K562 (cell line): ENCODE results near the gene TGFB2. TPM values are rescaled to one million over a fixed set of nuclear protein-coding genes. Genes with fewer than 3 reads are reported as not detected.
A peak's percentile ranks its signal among the peaks of the same experiment; 100 is the strongest.

Experiments used
- ATAC-seq: fragments of 200-7000 bp; cut with Tn5 transposase; 3 replicates; pipeline ENCODE4 v1.9.1; 2020; ENCODE audit warnings: moderate library complexity
- BruUV-seq: library from RNA; stranded (reverse); fragments of 400-500 nt; replicated peaks from 2 replicates; lab custom pipeline; 2021; lab: Mats Ljungman, UMichigan
- CTCF ChIA-PET: fragments of 300-600 bp; formaldehyde crosslinking; extraction: SDS; loops from one replicate; lab custom pipeline; 2021; ENCODE audit warnings: low intra/inter-chr PET ratio; lab: Yijun Ruan, JAX
- POLR2A ChIA-PET: fragments of 300-600, 350-650 bp; sonication (Branson Sonifier 250); formaldehyde crosslinking; extraction: SDS; loops from one replicate; lab custom pipeline; 2021; ENCODE audit warnings: antibody characterized with exemption, inconsistent platforms; lab: Yijun Ruan, JAX
- DNase-seq, 4 experiments: peaks; one replicate each; pipeline versions ENCODE4 v3.0.0 to v3.0.0-alpha.2; 2011 to 2018; ENCODE audit warnings: low spot score in 3 of 4, mixed read lengths in 3 of 4; ENCODE audit errors: extremely low read depth in 1 of 4
- FAIRE-seq: peaks from 2 replicates; lab custom pipeline; 2011; peaks lifted over from hg19 to GRCh38; lab: Jason Lieb, UNC
- H2AFZ ChIP-seq: 2 replicates; pipeline ENCODE4 v1.6.0; 2011; ENCODE audit warnings: low read depth, low read length, control low read depth, inconsistent platforms
- H3K27ac ChIP-seq: fragments of 200-600 bp; 3 replicates; pipeline ENCODE4 v1.8.0; 2011; ENCODE audit warnings: low read depth, mild to moderate bottlenecking, control low read depth, inconsistent platforms, low read length, moderate library complexity, mixed read lengths; ENCODE audit errors: extremely low read depth
- H3K27me3 ChIP-seq, 2 experiments: fragments of 300-600 bp in 1 of 2; 2 replicates in 1 of 2; 3 replicates in 1 of 2; pipeline versions ENCODE4 v1.6.0 to v1.8.0; 2011; ENCODE audit warnings: inconsistent platforms in 2 of 2, low read length in 2 of 2, mild to moderate bottlenecking in 1 of 2, mixed read lengths in 1 of 2, moderate library complexity in 1 of 2; ENCODE audit not compliant: control insufficient read depth in 2 of 2, insufficient read depth in 2 of 2
- H3K36me3 ChIP-seq: fragments of 300-600 bp; 3 replicates; pipeline ENCODE4 v1.8.0; 2011; ENCODE audit warnings: mild to moderate bottlenecking, low read length, inconsistent platforms; ENCODE audit not compliant: control insufficient read depth, insufficient read depth
- H3K4me1 ChIP-seq, 2 experiments: fragments of 200-600 bp in 1 of 2; replicated peaks in 1 of 2; 2 replicates in 1 of 2; 3 replicates in 1 of 2; pipeline versions ENCODE4 v1.5.1 to v1.8.0; 2011; ENCODE audit warnings: inconsistent platforms in 2 of 2, low read length in 2 of 2, mild to moderate bottlenecking in 1 of 2, mixed read lengths in 1 of 2, moderate library complexity in 1 of 2; ENCODE audit not compliant: control insufficient read depth in 2 of 2, insufficient read depth in 2 of 2
- H3K4me2 ChIP-seq: 2 replicates; pipeline ENCODE4 v1.6.1; 2011; ENCODE audit warnings: low read length, control low read depth, inconsistent platforms, mixed read lengths; ENCODE audit not compliant: insufficient read depth
- H3K4me3 ChIP-seq: fragments of 200-600 bp; sonication (generic), shearing (Covaris generic); 2 replicates; pipeline ENCODE4 v1.5.1; 2016; ENCODE audit warnings: control low read depth, inconsistent platforms
- H3K79me2 ChIP-seq: fragments of 200-600 bp; 3 replicates; pipeline ENCODE4 v1.8.0; 2011; ENCODE audit warnings: low read length, inconsistent platforms; ENCODE audit not compliant: control insufficient read depth, insufficient read depth
- H3K9ac ChIP-seq, 2 experiments: 2 replicates each; pipeline versions ENCODE4 v1.6.0 to v1.6.1; 2011; ENCODE audit warnings: low read depth in 2 of 2, low read length in 2 of 2, control low read depth in 1 of 2, inconsistent platforms in 1 of 2, mild to moderate bottlenecking in 1 of 2, mixed read lengths in 1 of 2; ENCODE audit not compliant: insufficient read depth in 1 of 2
- H3K9me1 ChIP-seq: one replicate; pipeline ENCODE4 v1.6.0; 2011; ENCODE audit warnings: inconsistent platforms, mild to moderate bottlenecking, low read length, moderate library complexity; ENCODE audit not compliant: control insufficient read depth, insufficient read depth
- H3K9me3 ChIP-seq: replicated peaks from 2 replicates; pipeline ENCODE4 v1.5.1; 2011; ENCODE audit warnings: low read depth, low read length, inconsistent platforms; ENCODE audit not compliant: control insufficient read depth, insufficient read depth
- H4K20me1 ChIP-seq: replicated peaks from 2 replicates; pipeline ENCODE4 v1.6.1; 2011; ENCODE audit warnings: low read length, inconsistent platforms, mixed read lengths; ENCODE audit not compliant: control insufficient read depth, insufficient read depth
- CXXC5 ChIP-seq: fragments of 250-450 bp; sonication (Bioruptor Pico); IDR thresholded peaks from 2 replicates; pipeline ENCODE4 v1.8.0; 2022; ENCODE audit warnings: inconsistent platforms, mild to moderate bottlenecking, moderate library complexity
- HDAC1 ChIP-seq, 2 experiments: fragments of 450-650 bp; IDR thresholded peaks; 2 replicates each; pipeline ENCODE4 v1.6.1; 2016 to 2017; ENCODE audit warnings: inconsistent platforms in 1 of 2, mild to moderate bottlenecking in 1 of 2, moderate library complexity in 1 of 2
- OTX1 ChIP-seq: fragments of 450-650 bp; formaldehyde crosslinking; IDR thresholded peaks from 2 replicates; pipeline ENCODE4 v1.4.0; 2022; ENCODE audit warnings: mild to moderate bottlenecking
- RBFOX2 ChIP-seq: fragments of 200-400 bp; formaldehyde crosslinking; IDR thresholded peaks from 2 replicates; pipeline ENCODE4 v1.6.1; 2017; ENCODE audit warnings: low read depth, mild to moderate bottlenecking, low read length, moderate library complexity
- SRF ChIP-seq, 2 experiments: fragments of 250-450, 450-650 bp in 1 of 2; sonication (Bioruptor Pico) in 1 of 2; sonication (generic) in 1 of 2; formaldehyde crosslinking; IDR thresholded peaks; 2 replicates each; pipeline versions ENCODE4 v1.5.0 to v1.5.1; 2020 to 2022; ENCODE audit warnings: mild to moderate bottlenecking in 1 of 2, missing genetic modification reagents in 1 of 2
- ZNF324 ChIP-seq: fragments of 250-450 bp; sonication (Bioruptor Pico); IDR thresholded peaks from 2 replicates; pipeline ENCODE4 v1.4.0; 2020; ENCODE audit warnings: mild to moderate bottlenecking
- ZNF518B ChIP-seq: fragments of 250-450 bp; sonication (Bioruptor Pico); IDR thresholded peaks from 2 replicates; pipeline ENCODE4 v1.5.0; 2021; ENCODE audit warnings: mild to moderate bottlenecking, moderate library complexity
- ZNF79 ChIP-seq: fragments of 250-450 bp; sonication (Bioruptor Pico); IDR thresholded peaks from 2 replicates; pipeline ENCODE4 v1.4.0; 2020; ENCODE audit warnings: low read depth, mild to moderate bottlenecking, moderate library complexity
- WGBS: fragments of 100-300 bp; shearing (Covaris generic); methylation state at CpG from one replicate; pipeline ENCODE4 v1.1.6; 2016; ENCODE audit warnings: low coverage, mixed read lengths; ENCODE audit not compliant: insufficient coverage; ENCODE audit errors: missing lambda C conversion rate; 5-methylcytosine and 5-hydroxymethylcytosine counted together
- in situ Hi-C: fragments of 300-500 bp; cut with MboI; formaldehyde crosslinking; loops from 4 replicates; pipeline ENCODE4 v1.15.0; 2018; ENCODE audit warnings: inconsistent platforms, mixed read lengths
- intact Hi-C: fragments of 100-400 bp; cut with micrococcal nuclease; formaldehyde crosslinking; loops from 2 replicates; pipeline ENCODE4 v1.14.2; 2022
- polyA plus RNA-seq, 8 experiments: library from polyadenylated mRNA; depleted of rRNA in 4 of 8; stranded (reverse) in 5 of 8; unstranded in 3 of 8; fragments of >200 nt; fragmentation: Nextera tagmentation in 2 of 8; fragmentation: Illumina TruSeq in 1 of 8; extraction: Ambion mirVana in 2 of 8; extraction: Trizol in 1 of 8; gene quantifications; 2 replicates each; pipeline versions ENCODE4 v1.2.1 to v1.2.3, GENCODE V29; 2011 to 2014; ENCODE audit warnings: inconsistent platforms in 1 of 8, missing spikeins in 1 of 8
- total RNA-seq, 7 experiments: library from RNA; depleted of rRNA in 6 of 7; stranded (reverse); fragments of >200 nt in 6 of 7; fragmentation: Illumina TruSeq in 2 of 7; extraction: Trizol in 2 of 7; gene quantifications; 2 replicates each; pipeline versions ENCODE4 v1.2.1 to v1.2.3, GENCODE V29; 2011 to 2021; ENCODE audit warnings: low replicate concordance in 1 of 7
- TF ChIP-seq, protein P1 (sequence below): fragments of 250-450 bp; sonication (Bioruptor Pico); IDR thresholded peaks from 2 replicates; pipeline ENCODE4 v1.5.0; 2020; ENCODE audit warnings: mild to moderate bottlenecking, borderline replicate concordance
- TF ChIP-seq, protein P2 (sequence below): fragments of 250-450 bp; sonication (Bioruptor Pico); IDR thresholded peaks from 2 replicates; pipeline ENCODE4 v1.9.0; 2021; ENCODE audit warnings: mild to moderate bottlenecking, inconsistent platforms
- TF ChIP-seq, protein P3 (sequence below): IDR thresholded peaks from 2 replicates; pipeline ENCODE4 v1.6.1; 2011; ENCODE audit not compliant: insufficient read length; ENCODE audit errors: extremely low read depth

Gene TGFB2
- total and polyA plus RNA-seq, 9 of the 15 experiments (the other 6 are each of a cell fraction or from before 2014, with no cell fraction given) = 0.03 to 0.41 (median 0.11) TPM; not detected in 3

DNA sequence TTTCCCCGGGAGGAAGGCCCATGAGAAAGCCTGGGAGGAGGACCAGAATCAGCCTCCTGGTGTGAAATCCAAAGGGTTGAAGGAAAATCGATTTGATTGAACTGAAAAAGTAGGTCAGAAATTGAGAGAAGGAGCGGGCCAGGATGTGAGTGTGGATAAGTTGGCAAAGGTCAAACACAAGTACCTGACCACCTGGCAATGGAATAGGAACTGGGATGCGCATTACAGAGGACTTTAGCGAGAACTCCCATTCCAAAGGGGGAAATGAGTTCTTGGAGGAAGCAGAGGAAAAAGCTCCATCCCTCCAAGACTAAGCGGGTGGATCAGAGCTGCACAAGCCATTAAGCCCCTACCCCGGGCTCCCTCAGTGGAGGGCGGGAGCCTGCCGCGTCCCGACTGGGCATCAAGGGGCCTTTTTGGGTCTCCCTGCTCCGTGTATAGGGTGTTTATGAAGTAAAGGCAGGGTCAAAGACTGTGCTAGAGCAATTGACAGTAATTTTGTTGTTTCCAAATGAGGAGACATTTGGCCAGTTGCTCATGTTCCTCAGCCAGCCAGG is 56.4 kb downstream of the TGFB2 start:
- WGBS = 0% methylated on average over 12 of the region's 12 CpGs
- Histone ChIP-seq H3K36me3 (no peaks in the 10 kb centered on the region), H3K4me2 (no peak overlapping the region), H3K9ac (no peak overlapping the region), H3K4me1 (no peaks in the 10 kb centered on the region), H3K27me3 (peaks cover 27 to 33% of the 10 kb centered on the region in 2 experiments; a peak in 4 of 5 replicates), H4K20me1 (no peaks in the 10 kb centered on the region; the same call in 1 of the 2 replicates), H3K27ac (no peak overlapping the region), H3K9me3 (no peaks in the 10 kb centered on the region), H3K9me1 (no peaks in the 10 kb centered on the region), H3K79me2 (no peaks in the 10 kb centered on the region), H3K4me3 (no peak overlapping the region), H2AFZ (no peak overlapping the region)
- ATAC-seq (0 out of 3 replicates have a peak, but pooled peaks have one; percentile 28), DNase-seq (no peak), FAIRE-seq (no peak)
- ChIA-PET CTCF (no interaction called here), POLR2A (no interaction called here)
- in situ Hi-C loops (no loop called here), intact Hi-C loops (no loop called here)
- BruUV-seq = no TSS peak
- TF ChIP-seq ZNF79 (CRISPR knock-in tag) (no peak), RBFOX2 (no peak), HDAC1 (IDR thresholded peaks at IDR 0.05) (no peak), CXXC5 (CRISPR knock-in tag) (no peak), SRF (CRISPR knock-in tag; IDR thresholded peaks at IDR 0.05) (no peak), ZNF324 (CRISPR knock-in tag) (no peak), ZNF518B (no peak), OTX1 (CRISPR knock-in tag) (no peak)
- TF ChIP-seq, protein P1, sequence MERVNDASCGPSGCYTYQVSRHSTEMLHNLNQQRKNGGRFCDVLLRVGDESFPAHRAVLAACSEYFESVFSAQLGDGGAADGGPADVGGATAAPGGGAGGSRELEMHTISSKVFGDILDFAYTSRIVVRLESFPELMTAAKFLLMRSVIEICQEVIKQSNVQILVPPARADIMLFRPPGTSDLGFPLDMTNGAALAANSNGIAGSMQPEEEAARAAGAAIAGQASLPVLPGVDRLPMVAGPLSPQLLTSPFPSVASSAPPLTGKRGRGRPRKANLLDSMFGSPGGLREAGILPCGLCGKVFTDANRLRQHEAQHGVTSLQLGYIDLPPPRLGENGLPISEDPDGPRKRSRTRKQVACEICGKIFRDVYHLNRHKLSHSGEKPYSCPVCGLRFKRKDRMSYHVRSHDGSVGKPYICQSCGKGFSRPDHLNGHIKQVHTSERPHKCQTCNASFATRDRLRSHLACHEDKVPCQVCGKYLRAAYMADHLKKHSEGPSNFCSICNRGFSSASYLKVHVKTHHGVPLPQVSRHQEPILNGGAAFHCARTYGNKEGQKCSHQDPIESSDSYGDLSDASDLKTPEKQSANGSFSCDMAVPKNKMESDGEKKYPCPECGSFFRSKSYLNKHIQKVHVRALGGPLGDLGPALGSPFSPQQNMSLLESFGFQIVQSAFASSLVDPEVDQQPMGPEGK (CRISPR knock-in tag) = no peak
- TF ChIP-seq, protein P2, sequence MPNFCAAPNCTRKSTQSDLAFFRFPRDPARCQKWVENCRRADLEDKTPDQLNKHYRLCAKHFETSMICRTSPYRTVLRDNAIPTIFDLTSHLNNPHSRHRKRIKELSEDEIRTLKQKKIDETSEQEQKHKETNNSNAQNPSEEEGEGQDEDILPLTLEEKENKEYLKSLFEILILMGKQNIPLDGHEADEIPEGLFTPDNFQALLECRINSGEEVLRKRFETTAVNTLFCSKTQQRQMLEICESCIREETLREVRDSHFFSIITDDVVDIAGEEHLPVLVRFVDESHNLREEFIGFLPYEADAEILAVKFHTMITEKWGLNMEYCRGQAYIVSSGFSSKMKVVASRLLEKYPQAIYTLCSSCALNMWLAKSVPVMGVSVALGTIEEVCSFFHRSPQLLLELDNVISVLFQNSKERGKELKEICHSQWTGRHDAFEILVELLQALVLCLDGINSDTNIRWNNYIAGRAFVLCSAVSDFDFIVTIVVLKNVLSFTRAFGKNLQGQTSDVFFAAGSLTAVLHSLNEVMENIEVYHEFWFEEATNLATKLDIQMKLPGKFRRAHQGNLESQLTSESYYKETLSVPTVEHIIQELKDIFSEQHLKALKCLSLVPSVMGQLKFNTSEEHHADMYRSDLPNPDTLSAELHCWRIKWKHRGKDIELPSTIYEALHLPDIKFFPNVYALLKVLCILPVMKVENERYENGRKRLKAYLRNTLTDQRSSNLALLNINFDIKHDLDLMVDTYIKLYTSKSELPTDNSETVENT = no peak
- TF ChIP-seq, protein P3, sequence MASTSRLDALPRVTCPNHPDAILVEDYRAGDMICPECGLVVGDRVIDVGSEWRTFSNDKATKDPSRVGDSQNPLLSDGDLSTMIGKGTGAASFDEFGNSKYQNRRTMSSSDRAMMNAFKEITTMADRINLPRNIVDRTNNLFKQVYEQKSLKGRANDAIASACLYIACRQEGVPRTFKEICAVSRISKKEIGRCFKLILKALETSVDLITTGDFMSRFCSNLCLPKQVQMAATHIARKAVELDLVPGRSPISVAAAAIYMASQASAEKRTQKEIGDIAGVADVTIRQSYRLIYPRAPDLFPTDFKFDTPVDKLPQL = no peak
